Ovary (tissue), 3 donors: Measurements from ENCODE around the gene IGSF10.

Source experiments
- EP300 ChIP-seq: sonication (generic); formaldehyde crosslinking; IDR thresholded peaks from one replicate; pipeline ENCODE4 v1.6.1; 2017; ENCODE audit warnings: antibody characterized with exemption
- POLR2A ChIP-seq: fragments of 450-650 bp; IDR thresholded peaks from one replicate; pipeline ENCODE4 v1.6.1; 2017; ENCODE audit warnings: antibody characterized with exemption, mild to moderate bottlenecking, moderate library complexity
- TF ChIP-seq, protein P1 (sequence below), 3 donors: fragments of 450-650 bp in 2 of 3; fragments of 200-600 bp in 1 of 3; IDR thresholded peaks; one replicate each; pipeline versions ENCODE4 v1.5.1 to v1.8.0; 2016 to 2022; ENCODE audit warnings: antibody characterized with exemption in 3 of 3, mild to moderate bottlenecking in 1 of 3
- donor health status: DM: no; HTN: no; CAD: no.

DNA sequence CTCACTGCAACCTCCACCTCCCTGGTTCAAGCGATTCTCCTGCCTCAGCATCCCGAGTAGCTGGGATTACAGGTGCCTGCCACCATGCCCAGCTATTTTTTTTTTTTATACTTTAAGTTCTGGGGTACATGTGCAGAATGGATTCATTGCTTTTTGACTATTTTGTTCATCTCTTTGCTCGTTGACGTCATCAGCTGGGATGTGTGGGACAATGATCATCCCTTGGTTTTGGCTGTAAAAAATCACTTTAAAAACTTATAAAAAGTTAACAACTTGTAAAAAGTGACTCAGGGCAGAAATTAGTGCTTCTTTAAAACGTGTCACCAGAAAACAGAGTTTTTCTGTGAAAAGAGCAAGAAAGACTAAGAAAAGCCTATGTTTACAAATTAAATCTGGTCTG lies 37.8 kb downstream of the IGSF10 start:
- TF ChIP-seq POLR2A (no peak), EP300 (no peak)
- TF ChIP-seq, protein P1, sequence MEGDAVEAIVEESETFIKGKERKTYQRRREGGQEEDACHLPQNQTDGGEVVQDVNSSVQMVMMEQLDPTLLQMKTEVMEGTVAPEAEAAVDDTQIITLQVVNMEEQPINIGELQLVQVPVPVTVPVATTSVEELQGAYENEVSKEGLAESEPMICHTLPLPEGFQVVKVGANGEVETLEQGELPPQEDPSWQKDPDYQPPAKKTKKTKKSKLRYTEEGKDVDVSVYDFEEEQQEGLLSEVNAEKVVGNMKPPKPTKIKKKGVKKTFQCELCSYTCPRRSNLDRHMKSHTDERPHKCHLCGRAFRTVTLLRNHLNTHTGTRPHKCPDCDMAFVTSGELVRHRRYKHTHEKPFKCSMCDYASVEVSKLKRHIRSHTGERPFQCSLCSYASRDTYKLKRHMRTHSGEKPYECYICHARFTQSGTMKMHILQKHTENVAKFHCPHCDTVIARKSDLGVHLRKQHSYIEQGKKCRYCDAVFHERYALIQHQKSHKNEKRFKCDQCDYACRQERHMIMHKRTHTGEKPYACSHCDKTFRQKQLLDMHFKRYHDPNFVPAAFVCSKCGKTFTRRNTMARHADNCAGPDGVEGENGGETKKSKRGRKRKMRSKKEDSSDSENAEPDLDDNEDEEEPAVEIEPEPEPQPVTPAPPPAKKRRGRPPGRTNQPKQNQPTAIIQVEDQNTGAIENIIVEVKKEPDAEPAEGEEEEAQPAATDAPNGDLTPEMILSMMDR (IDR thresholded peaks at IDR 0.05): no peak
